Smooth muscle cell (in vitro differentiated cells): ENCODE measurements around the gene EXOC3L1. TPM values are rescaled to one million over a fixed set of nuclear protein-coding genes. Genes with fewer than 3 reads are reported as not detected.

ENCODE experiments used
- DNase-seq: peaks from one replicate; lab custom pipeline; 2025; ENCODE audit not compliant: unreplicated experiment; lab: John Stamatoyannopoulos, UW
- H2AFZ ChIP-seq: fragments of 200-600 bp; sonication (generic); 2 replicates; pipeline ENCODE4 v1.6.0; 2016; ENCODE audit warnings: antibody characterized with exemption, low read depth, mild to moderate bottlenecking
- H3F3A ChIP-seq: fragments of 200-600 bp; sonication (generic); 2 replicates; pipeline ENCODE4 v1.6.0; 2017; ENCODE audit warnings: antibody characterized with exemption, low read depth
- H3K27ac ChIP-seq: fragments of 200-600 bp; sonication (generic); 2 replicates; pipeline ENCODE4 v1.5.1; 2016; ENCODE audit warnings: low read depth, mild to moderate bottlenecking
- H3K27me3 ChIP-seq: fragments of 200-600 bp; sonication (generic); 2 replicates; pipeline ENCODE4 v1.6.1; 2016; ENCODE audit warnings: low read depth, mild to moderate bottlenecking
- H3K36me3 ChIP-seq: fragments of 200-600 bp; sonication (generic); 2 replicates; pipeline ENCODE4 v1.5.1; 2016; ENCODE audit warnings: low read depth
- H3K4me1 ChIP-seq: fragments of 200-600 bp; sonication (generic); 2 replicates; pipeline ENCODE4 v1.5.1; 2016; ENCODE audit warnings: low read depth
- H3K4me2 ChIP-seq: fragments of 200-600 bp; sonication (generic); 2 replicates; pipeline ENCODE4 v1.6.0; 2016; ENCODE audit warnings: mild to moderate bottlenecking
- H3K4me3 ChIP-seq: fragments of 200-600 bp; sonication (generic); 2 replicates; pipeline ENCODE4 v1.5.1; 2016; ENCODE audit warnings: mild to moderate bottlenecking
- H3K79me2 ChIP-seq: fragments of 200-600 bp; sonication (generic); 2 replicates; pipeline ENCODE4 v1.6.0; 2016; ENCODE audit warnings: low read depth, mild to moderate bottlenecking
- H3K9ac ChIP-seq: fragments of 200-600 bp; sonication (generic); 2 replicates; pipeline ENCODE4 v1.6.0; 2016; ENCODE audit warnings: low read depth
- H3K9me3 ChIP-seq: fragments of 200-600 bp; sonication (generic); replicated peaks from 2 replicates; pipeline ENCODE4 v1.5.1; 2016; ENCODE audit warnings: low read depth
- H4K20me1 ChIP-seq: fragments of 200-600 bp; sonication (generic); 2 replicates; pipeline ENCODE4 v1.6.0; 2016; ENCODE audit warnings: low read depth
- CTCF ChIP-seq: fragments of 200-600 bp; sonication (generic); IDR thresholded peaks from 2 replicates; pipeline ENCODE4 v1.5.1; 2017; ENCODE audit warnings: borderline replicate concordance, mild to moderate bottlenecking, antibody characterized with exemption; ENCODE audit not compliant: insufficient read depth, poor library complexity, severe bottlenecking
- WGBS: methylation state at CpG from one replicate; pipeline ENCODE4 v1.1.7; 2016; ENCODE audit warnings: low lambda C conversion rate; 5-methylcytosine and 5-hydroxymethylcytosine counted together
- polyA plus RNA-seq: library from polyadenylated mRNA; unstranded; fragments of >200 nt; fragmentation: Nextera tagmentation; extraction: Ambion mirVana; gene quantifications from 2 replicates; pipeline ENCODE4 v1.2.1, GENCODE V29; 2016
- total RNA-seq: library from RNA; depleted of rRNA; stranded (reverse); fragments of >200 nt; gene quantifications from 2 replicates; pipeline ENCODE4 v1.2.3, GENCODE V29; 2014

EXOC3L1 gene
- total and polyA plus RNA-seq, 2 experiments from 2014 or later: 0.51 TPM; not detected in 1

- Histone ChIP-seq H3K27me3 (no peaks in the 10 kb centered on the region), H3K9ac (no peak overlapping the region), H3K4me3 (no peak overlapping the region), H3K4me1 (peaks cover 18% of the 10 kb centered on the region), H3K36me3 (no peaks in the 10 kb centered on the region), H3K4me2 (no peak overlapping the region), H3K9me3 (no peaks in the 10 kb centered on the region), H3K79me2 (peaks cover 27% of the 10 kb centered on the region), H4K20me1 (peaks cover 18% of the 10 kb centered on the region), H3K27ac (no peak overlapping the region), H2AFZ (no peak overlapping the region), H3F3A (no peaks in the 10 kb centered on the region)
- 74% methylated on average over 13 of the region's 13 CpGs for WGBS
- no peak for TF ChIP-seq CTCF
- DNase-seq: no peak
These were observed 788 bp upstream of the EXOC3L1 start for GRCh38 chr16:67190448-67191399.

GRCh38 chr16:67188798-67189197 lies 1.1 kb downstream of the EXOC3L1 start:
- Histone ChIP-seq H3K27ac (no peak overlapping the region), H3K27me3 (no peaks in the 10 kb centered on the region), H3K36me3 (no peaks in the 10 kb centered on the region), H2AFZ (no peak overlapping the region), H4K20me1 (peaks cover 22% of the 10 kb centered on the region), H3K79me2 (peaks cover 21% of the 10 kb centered on the region), H3K9ac (no peak overlapping the region), H3F3A (no peaks in the 10 kb centered on the region), H3K4me2 (no peak overlapping the region), H3K4me3 (no peak overlapping the region), H3K9me3 (no peaks in the 10 kb centered on the region), H3K4me1 (peaks cover 26% of the 10 kb centered on the region)
- DNase-seq: no peak
- 97% methylated on average over 15 of the region's 15 CpGs for WGBS
- TF ChIP-seq CTCF: no peak

GRCh38 chr16:67188323-67188722 lies 1.6 kb downstream of the EXOC3L1 start:
- TF ChIP-seq CTCF: no peak
- peaks cover 22% of the 10 kb centered on the region for H3K4me1 ChIP-seq
- no peak overlapping the region for H3K27ac ChIP-seq
- H3K4me3 ChIP-seq: no peak overlapping the region
- H3K79me2 ChIP-seq: peaks cover 16% of the 10 kb centered on the region
- H2AFZ ChIP-seq: no peak overlapping the region
- H3F3A ChIP-seq: no peaks in the 10 kb centered on the region
- DNase-seq: no peak
- no peak overlapping the region for H3K4me2 ChIP-seq
- H3K36me3 ChIP-seq: no peaks in the 10 kb centered on the region
- WGBS: 82% methylated on average over 4 of the region's 4 CpGs
- no peaks in the 10 kb centered on the region for H3K27me3 ChIP-seq
- no peaks in the 10 kb centered on the region for H3K9me3 ChIP-seq
- H3K9ac ChIP-seq: no peak overlapping the region
- H4K20me1 ChIP-seq: peaks cover 18% of the 10 kb centered on the region
